Measurements from ENCODE around the gene TECTA.
"Not testable (repeated sequence)": the region's sequence is repeated elsewhere in the genome, so short reads cannot be mapped to it uniquely, and the experiment has no call there.

TECTA gene

GRCh38 chr11:121236115-121237001 is 135.3 kb downstream of the TECTA start:
- peaks cover 14% of the 10 kb centered on the region for H3K27me3 ChIP-seq (ENCODE audit: control insufficient read depth, low read length)
- H4K20me1 ChIP-seq (ENCODE audit: control insufficient read depth, insufficient read depth, low read depth, low read length), result no peaks in the 10 kb centered on the region
- H3F3A ChIP-seq (ENCODE audit: control insufficient read depth, insufficient read depth), result no peaks in the 10 kb centered on the region
- no peak overlapping the region for H3K27ac ChIP-seq (ENCODE audit: low read depth, low read length)
- no peaks in the 10 kb centered on the region for H3K36me3 ChIP-seq (ENCODE audit: control insufficient read depth, low read length)
- peak overlapping the region; percentile 60 for H3K4me2 ChIP-seq (ENCODE audit: low read length)
- H3K79me2 ChIP-seq (ENCODE audit: control insufficient read depth, low read length), result no peaks in the 10 kb centered on the region
- no peak overlapping the region for H3K4me3 ChIP-seq (ENCODE audit: low read length)
- peaks cover 16% of the 10 kb centered on the region for H3K4me1 ChIP-seq (ENCODE audit: control insufficient read depth, low read length)
- no peaks in the 10 kb centered on the region for H3K9me3 ChIP-seq (ENCODE audit: control insufficient read depth, insufficient read depth, low read length)
- TF ChIP-seq, protein P1, sequence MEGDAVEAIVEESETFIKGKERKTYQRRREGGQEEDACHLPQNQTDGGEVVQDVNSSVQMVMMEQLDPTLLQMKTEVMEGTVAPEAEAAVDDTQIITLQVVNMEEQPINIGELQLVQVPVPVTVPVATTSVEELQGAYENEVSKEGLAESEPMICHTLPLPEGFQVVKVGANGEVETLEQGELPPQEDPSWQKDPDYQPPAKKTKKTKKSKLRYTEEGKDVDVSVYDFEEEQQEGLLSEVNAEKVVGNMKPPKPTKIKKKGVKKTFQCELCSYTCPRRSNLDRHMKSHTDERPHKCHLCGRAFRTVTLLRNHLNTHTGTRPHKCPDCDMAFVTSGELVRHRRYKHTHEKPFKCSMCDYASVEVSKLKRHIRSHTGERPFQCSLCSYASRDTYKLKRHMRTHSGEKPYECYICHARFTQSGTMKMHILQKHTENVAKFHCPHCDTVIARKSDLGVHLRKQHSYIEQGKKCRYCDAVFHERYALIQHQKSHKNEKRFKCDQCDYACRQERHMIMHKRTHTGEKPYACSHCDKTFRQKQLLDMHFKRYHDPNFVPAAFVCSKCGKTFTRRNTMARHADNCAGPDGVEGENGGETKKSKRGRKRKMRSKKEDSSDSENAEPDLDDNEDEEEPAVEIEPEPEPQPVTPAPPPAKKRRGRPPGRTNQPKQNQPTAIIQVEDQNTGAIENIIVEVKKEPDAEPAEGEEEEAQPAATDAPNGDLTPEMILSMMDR (IDR thresholded peaks at IDR 0.05; ENCODE audit: low read depth, low read length, poor library complexity, severe bottlenecking), result no peak
- no peak for TF ChIP-seq EZH2phosphoT487 (IDR thresholded peaks at IDR 0.05; ENCODE audit: borderline replicate concordance, low read length)
- H3K9me2 ChIP-seq (replicated peaks; ENCODE audit: control insufficient read depth, low read length), result no peaks in the 10 kb centered on the region

GRCh38 chr11:121237247-121237646 is 136.2 kb downstream of the TECTA start:
- H3K9me2 ChIP-seq (replicated peaks; ENCODE audit: control insufficient read depth, low read length); H3F3A ChIP-seq (ENCODE audit: control insufficient read depth, insufficient read depth); H3K79me2 ChIP-seq (ENCODE audit: control insufficient read depth, low read length); H3K27ac ChIP-seq (ENCODE audit: low read depth, low read length); H4K20me1 ChIP-seq (ENCODE audit: control insufficient read depth, insufficient read depth, low read depth, low read length); H3K36me3 ChIP-seq (ENCODE audit: control insufficient read depth, low read length); H3K9me3 ChIP-seq (ENCODE audit: control insufficient read depth, insufficient read depth, low read length): not testable (repeated sequence)
- H3K27me3 ChIP-seq (ENCODE audit: control insufficient read depth, low read length), result peaks cover 14% of the 10 kb centered on the region
- H3K4me2 ChIP-seq (ENCODE audit: low read length), result peak overlapping the region; percentile 60
- H3K4me3 ChIP-seq (ENCODE audit: low read length), result peak overlapping the region; percentile 40
- H3K4me1 ChIP-seq (ENCODE audit: control insufficient read depth, low read length), result peaks cover 16% of the 10 kb centered on the region

DNA sequence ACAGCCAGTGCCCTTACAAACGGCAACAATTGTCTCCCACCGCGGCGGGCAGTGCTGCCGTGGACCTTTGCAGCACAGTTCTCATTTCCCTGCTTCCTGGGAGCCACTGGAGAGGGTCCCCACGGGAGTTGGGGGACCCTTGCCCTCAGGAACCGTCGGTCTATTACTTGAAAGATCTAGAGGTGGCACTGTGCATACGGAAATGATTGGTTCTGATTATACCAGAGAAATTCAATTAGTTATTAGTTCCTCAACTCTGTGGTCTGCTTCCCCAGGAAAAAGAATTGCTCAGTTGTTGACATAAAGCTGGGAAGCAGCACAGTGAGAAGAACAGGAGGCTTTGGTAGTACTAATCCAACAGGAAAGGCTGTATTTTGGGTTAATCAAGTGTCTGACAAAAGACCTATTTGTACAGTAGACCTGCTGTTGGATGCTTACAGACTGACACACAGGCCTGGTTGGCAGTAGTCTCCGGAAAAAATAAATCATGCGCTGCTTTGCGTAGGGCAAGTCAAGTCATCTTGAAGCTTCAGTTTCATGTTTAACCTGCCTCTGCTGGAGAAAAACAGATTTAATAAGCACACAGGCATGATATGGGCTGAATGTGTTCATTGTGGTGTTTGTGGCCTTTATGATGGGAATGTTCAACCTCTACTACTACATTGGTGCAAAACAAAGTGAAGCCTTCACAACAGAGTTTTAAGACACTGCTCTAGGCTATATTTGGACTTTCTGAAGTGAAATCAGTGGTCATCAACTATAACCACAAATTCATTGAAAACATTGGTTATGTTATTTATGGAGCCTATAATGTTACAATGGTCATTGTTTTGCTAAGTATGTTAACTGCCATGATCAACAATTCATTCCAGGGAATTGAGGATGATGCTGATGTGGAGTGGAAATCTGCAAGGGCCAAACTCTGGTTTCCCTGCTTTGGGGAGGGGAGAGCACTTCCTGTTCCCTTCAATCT is 136.9 kb downstream of the TECTA start:
- Histone ChIP-seq H3K4me1 (ENCODE audit: control insufficient read depth, low read length) (peaks cover 16% of the 10 kb centered on the region), H3K4me2 (ENCODE audit: low read length) (peak overlapping the region; percentile 60), H3K27ac (ENCODE audit: low read depth, low read length) (no peak overlapping the region), H3K4me3 (ENCODE audit: low read length) (peak overlapping the region; percentile 40), H3K79me2 (ENCODE audit: control insufficient read depth, low read length) (no peaks in the 10 kb centered on the region), H4K20me1 (ENCODE audit: control insufficient read depth, insufficient read depth, low read depth, low read length) (no peaks in the 10 kb centered on the region), H3K9me2 (replicated peaks; ENCODE audit: control insufficient read depth, low read length) (no peaks in the 10 kb centered on the region), H3K36me3 (ENCODE audit: control insufficient read depth, low read length) (no peaks in the 10 kb centered on the region), H3K27me3 (ENCODE audit: control insufficient read depth, low read length) (peaks cover 18% of the 10 kb centered on the region), H3K9me3 (ENCODE audit: control insufficient read depth, insufficient read depth, low read length) (no peaks in the 10 kb centered on the region), H3F3A (ENCODE audit: control insufficient read depth, insufficient read depth) (no peaks in the 10 kb centered on the region)
- no peak for TF ChIP-seq EZH2phosphoT487 (IDR thresholded peaks at IDR 0.05; ENCODE audit: borderline replicate concordance, low read length)
- TF ChIP-seq, protein P1 (IDR thresholded peaks at IDR 0.05; ENCODE audit: low read depth, low read length, poor library complexity, severe bottlenecking), result no peak

Measured in DOHH2 (cell line).